HG02798 (cell line): ENCODE measurements around the gene SRRT.
"Not testable (repeated sequence)": the region's sequence is repeated elsewhere in the genome, so short reads cannot be mapped to it uniquely, and the experiment has no call there.

Experiments
- ATAC-seq: cut with Tn5 transposase; IDR thresholded peaks from one replicate; pipeline ENCODE4 v1.9.1; 2021; ENCODE audit warnings: mild to moderate bottlenecking; ENCODE audit not compliant: unreplicated experiment, poor library complexity

Gene SRRT

DNA sequence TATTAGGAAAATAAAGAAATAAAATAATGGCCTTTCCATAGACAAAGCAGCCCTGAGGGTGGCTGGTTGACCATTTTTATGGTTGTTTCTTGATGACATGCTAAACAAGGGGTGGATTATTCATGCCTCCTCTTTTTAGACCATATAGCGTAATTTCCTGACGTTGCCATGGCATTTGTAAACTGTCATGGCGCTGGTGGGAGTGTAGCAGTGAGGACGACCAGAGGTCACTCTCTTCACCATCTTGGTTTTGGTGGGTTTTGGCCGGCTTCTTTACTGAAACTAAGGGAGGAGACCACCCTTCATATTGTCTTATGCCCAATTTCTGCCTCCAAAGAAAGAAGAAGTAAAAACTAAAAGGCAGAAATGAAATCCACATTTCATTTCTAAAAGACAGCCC is 44.4 kb downstream of the SRRT start:
- not testable (repeated sequence) for ATAC-seq

DNA sequence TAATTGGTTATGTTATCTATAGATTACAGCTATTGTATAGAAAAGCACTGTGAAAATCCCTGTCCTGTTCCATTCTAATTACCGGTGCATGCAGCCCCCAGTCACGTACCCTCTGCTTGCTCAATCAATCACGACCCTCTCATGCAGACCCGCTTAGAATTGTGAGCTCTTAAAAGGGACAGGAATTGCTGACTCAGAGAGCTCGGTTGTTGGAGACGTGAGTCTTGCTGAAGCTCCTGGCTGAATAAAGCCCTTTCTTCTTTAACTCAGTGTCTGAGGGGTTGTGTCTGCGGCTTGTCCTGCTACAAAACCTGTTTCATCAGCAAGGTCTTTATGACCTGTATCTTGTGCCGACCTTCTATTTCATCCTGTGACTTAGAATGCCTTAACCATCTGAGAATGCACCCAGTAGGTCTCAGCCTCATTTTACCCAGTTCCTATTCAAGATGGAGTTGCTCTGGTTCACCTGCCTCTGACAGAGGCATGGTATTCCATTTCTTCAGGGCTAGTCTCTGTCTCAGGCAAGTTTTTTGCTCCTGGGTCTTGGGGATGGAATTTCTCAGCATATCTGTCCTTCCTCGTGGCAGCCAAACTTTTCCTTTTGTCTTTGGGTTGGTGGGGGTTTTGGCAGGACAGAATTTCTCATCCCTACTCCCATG is 45.0 kb downstream of the SRRT start:
- not testable (repeated sequence) for ATAC-seq

DNA sequence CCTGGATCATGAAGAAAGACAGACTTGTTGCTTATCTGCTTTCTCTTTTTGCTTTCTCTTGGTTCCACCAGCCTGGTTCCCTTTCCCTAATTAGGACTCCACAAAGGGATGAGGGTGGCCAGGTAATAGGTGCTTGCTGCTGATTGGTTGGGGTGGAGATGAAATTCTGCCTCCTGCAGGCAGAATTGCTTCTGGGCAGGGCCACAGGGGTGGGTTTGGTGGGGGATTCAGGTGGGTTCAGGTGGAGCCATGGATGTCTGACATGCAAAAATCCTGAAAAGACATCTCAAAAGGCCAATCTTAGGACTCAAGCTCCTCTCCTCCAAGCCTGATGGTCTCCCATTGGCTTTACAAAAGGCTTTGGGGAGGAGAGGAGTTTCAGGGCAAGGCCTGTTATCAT is 46.1 kb downstream of the SRRT start:
- no peak for ATAC-seq

DNA sequence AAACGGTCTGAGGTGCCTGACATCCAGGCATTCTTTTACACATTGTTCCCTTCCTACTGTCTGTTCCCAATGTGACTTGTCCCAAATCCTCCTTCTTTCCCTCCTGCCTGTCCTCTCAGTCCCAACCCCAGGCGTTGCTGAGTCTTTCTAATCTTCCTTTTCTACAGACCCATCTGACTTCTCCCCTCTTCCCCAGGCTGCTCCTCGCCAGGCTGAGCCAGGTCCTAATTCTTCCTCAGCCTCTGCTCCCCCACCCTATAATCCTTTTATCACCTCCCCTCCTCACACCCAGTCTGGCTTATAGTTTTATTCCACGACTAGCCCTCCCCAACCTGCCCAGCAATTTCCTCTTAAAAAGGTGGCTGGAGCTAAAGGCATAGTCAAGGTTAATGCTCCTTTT is 48.7 kb downstream of the SRRT start:
- ATAC-seq = not testable (repeated sequence)

DNA sequence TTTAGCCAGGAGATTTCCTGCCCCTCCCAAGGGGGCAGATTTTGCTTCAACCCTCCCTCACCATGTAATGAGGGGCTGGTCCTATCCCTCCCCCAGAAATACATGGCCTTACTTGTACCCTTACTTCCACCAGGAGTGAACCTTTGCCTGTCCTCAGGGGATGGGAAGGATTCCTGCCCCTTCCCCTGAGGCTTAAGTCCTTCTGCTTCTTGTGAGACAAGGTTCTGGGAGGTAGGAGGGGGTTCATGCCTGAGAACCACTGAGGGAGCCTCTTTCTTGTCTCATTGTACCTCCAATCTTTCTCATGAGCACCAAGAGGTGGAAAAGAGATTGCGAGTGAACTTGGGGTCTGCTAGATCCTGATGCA is 54.9 kb downstream of the SRRT start:
- no peak for ATAC-seq

DNA sequence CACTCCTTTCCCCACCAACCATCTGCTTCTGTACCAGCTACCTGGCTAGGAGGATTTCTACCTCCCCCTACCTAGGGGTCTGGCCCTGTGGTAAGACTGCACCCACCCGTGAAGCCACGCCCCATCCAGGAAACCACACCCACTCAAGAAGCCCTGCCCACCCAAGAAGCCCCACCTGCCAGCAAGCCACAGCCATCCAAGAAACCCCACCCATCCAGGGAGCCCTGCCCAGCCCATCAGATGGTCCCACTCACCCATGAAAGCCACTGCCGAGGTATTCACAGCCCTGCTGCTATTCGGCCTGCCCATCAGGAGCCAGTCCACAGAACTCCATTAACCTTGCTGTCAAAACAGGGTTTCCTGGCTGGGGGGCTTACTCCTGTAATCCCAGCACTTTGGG is 58.8 kb downstream of the SRRT start:
- no peak for ATAC-seq

DNA sequence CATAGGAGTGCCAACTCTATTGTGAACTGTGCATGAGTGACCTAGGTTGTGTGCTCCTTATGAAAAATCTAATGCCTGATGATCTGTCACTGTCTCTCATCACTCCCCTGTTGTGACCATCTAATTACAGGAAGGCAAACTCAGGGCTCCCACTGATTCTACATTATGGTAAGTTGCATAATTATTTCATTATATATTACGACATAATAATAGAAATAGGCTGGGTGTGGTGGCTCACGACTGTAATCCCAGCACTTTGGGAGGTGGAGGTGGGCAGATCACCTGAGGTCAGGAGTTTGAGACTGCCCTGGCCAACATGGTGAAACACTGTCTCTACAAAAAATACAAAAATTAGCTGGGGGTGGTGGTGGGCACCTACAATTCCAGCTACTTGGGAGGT is 60.5 kb downstream of the SRRT start:
- ATAC-seq = not testable (repeated sequence)

DNA sequence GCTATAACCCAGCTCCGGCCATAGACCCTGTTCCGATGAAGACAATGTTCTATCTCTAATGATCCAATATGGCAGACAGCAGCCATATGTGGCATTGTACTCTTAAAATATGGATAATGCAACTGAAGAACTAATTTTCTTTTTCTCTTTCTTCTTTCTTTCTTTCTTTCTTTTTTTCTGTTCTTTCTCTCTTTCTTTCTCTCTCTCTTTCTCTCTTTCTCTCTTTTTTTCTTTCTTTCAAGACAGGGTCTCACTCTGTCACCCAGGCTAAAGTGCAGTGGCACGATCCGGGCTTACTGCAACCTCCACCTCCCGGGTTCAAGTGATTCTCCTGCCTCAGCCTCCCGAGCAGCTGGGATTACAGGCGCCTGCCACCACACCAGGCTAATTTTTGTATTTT is 61.3 kb downstream of the SRRT start:
- not testable (repeated sequence) for ATAC-seq
